Activated CD4-positive, alpha-beta memory T cell treated with anti-CD3 and anti-CD28 coated beads, Interleukin-2, amount 10 ng/mL, durations not matched to agents 7 days and 5 days (primary cell): ENCODE data around the gene EEPD1. TPM values are rescaled to one million over a fixed set of nuclear protein-coding genes. Genes with fewer than 3 reads are reported as not detected.
"Not testable (repeated sequence)": the region's sequence is repeated elsewhere in the genome, so short reads cannot be mapped to it uniquely, and the experiment has no call there.

Experiments
- CTCF ChIA-PET: fragments of 350-600 bp; sonication (Branson Sonifier 250); formaldehyde crosslinking; loops from one replicate; lab custom pipeline; 2021; ENCODE audit warnings: antibody characterized with exemption, inconsistent platforms; lab: Charles Lee
- POLR2A ChIA-PET: fragments of 350-600 bp; sonication (Branson Sonifier 250); formaldehyde crosslinking; loops from one replicate; lab custom pipeline; 2021; ENCODE audit warnings: antibody characterized with exemption; lab: Charles Lee
- DNase-seq: peaks from one replicate; pipeline ENCODE4 v3.0.0-alpha.2; 2020
- H3K27ac Mint-ChIP-seq: one replicate; pipeline ENCODE4 v1.8.0; 2021; ENCODE audit warnings: mild to moderate bottlenecking, mixed read lengths
- H3K27me3 Mint-ChIP-seq: one replicate; pipeline ENCODE4 v1.8.0; 2021; ENCODE audit warnings: mixed read lengths
- H3K36me3 Mint-ChIP-seq: one replicate; pipeline ENCODE4 v1.8.0; 2021; ENCODE audit warnings: low read depth, mixed read lengths
- H3K4me1 Mint-ChIP-seq: one replicate; pipeline ENCODE4 v1.8.0; 2021; ENCODE audit warnings: mixed read lengths
- H3K4me3 Mint-ChIP-seq: one replicate; pipeline ENCODE4 v1.8.0; 2021; ENCODE audit warnings: mild to moderate bottlenecking, mixed read lengths
- H3K9me3 Mint-ChIP-seq: one replicate; pipeline ENCODE4 v1.8.0; 2021; ENCODE audit warnings: mixed read lengths
- total RNA-seq, 2 experiments: library from RNA; stranded (reverse); gene quantifications; one replicate each; pipeline ENCODE4 v1.2.3, GENCODE V29; 2021

EEPD1 gene
- total RNA-seq: 1 to 10 TPM; 6.5 to 8.5 TPM

DNA sequence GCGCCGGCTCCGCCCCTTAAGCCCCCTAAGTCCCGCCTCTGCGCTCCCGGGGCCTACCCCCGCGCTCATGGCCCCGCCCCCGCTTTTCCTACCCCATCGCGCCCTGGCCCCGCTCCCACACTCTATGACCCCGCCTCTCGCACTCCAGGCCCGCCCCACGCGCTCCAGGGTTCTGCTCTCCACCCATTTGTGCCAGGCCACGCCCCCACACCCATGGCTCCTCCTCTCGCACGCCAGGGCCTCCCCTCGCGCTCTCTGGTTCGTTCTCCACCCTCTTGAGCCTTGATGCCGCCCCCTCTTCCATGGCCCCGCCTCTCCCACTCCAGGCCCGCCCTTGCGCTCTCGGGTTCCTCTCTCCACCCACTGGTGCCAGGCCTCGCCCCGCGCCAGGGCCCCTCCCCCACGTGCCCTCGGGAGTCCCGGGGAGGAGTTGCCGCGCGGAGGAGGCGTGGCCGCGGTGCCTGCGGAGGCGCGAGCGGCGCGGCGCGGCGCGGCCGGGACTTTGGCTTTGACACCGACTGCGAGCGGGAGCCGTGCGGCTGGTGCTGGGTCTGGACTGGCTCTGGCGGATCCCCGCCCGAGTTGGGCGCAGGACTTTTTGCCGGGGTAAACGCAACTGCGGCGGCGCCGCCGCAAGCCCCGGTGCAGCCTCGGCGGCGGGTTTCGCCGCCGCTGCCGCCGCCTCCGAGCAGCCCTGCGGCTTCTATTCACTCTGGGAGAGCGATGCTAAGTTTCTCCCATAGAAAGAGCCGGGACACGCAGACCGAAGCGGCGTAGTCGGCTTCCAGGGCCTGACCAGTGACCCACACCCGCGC, at the start of gene EEPD1:
Gene EEPD1, plus strand, starts transcription at position 499 of the 815 bp plus-strand sequence. CDS start 1,071 bp downstream, outside the sequence.
- peaks cover 4% of the 10 kb centered on the region for H3K9me3 Mint-ChIP-seq
- no peak within 1 kb of the TSS for H3K27ac Mint-ChIP-seq
- ChIA-PET CTCF (no interaction called here), POLR2A (no interaction called here)
- H3K4me3 Mint-ChIP-seq: peak within 1 kb of the TSS; percentile 72
- no peaks in the 10 kb centered on the region for H3K36me3 Mint-ChIP-seq
- peaks cover 2% of the 10 kb centered on the region for H3K27me3 Mint-ChIP-seq
- DNase-seq: peak; percentile 100
- peaks cover 15% of the 10 kb centered on the region for H3K4me1 Mint-ChIP-seq

DNA sequence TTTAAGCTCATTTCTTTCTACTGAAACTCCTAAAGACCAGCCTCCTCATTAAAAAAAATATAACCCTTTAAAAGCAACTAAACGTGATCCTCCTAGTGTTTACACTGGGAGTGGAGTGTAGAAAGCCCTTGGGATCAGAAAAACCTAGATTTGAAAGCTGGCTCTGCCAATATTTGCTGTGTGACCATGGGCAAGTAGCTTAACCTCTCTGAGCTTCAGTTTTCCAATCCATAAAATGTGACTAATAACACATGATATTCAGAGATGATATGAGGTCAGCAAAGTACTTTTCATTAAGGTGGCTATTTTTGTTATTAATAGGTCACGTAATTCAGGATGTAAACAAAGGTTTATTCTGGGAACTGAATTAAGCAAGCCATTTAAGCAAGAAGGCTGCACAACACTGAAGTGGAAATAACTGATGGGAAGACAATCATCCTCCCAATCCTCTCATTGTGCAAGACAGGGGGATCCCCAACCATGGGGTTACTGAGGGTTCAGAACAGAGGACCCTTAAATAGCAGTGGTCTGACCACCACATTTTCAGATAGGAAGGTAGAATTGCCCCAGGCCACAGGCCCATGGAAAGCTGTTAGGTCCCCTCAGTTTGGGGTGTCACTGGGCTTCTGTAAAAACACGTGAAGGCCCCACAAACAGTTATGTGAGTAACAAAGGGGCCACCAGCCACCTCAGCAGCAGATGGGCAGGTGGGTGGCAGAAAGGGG, 49.1 kb upstream of the EEPD1 start:
- Mint-ChIP-seq H3K36me3 (no peaks in the 10 kb centered on the region), H3K9me3 (no peaks in the 10 kb centered on the region), H3K27ac (no peak overlapping the region), H3K27me3 (peaks cover 7% of the 10 kb centered on the region), H3K4me1 (no peaks in the 10 kb centered on the region), H3K4me3 (no peak overlapping the region)
- POLR2A ChIA-PET: no interaction called here
- CTCF ChIA-PET: interaction anchor here (1.1 kb wide), 1 partner anchor 215 kb away, joined by 4 read pairs; no protein-coding TSS in a partner anchor
- DNase-seq: no peak

DNA sequence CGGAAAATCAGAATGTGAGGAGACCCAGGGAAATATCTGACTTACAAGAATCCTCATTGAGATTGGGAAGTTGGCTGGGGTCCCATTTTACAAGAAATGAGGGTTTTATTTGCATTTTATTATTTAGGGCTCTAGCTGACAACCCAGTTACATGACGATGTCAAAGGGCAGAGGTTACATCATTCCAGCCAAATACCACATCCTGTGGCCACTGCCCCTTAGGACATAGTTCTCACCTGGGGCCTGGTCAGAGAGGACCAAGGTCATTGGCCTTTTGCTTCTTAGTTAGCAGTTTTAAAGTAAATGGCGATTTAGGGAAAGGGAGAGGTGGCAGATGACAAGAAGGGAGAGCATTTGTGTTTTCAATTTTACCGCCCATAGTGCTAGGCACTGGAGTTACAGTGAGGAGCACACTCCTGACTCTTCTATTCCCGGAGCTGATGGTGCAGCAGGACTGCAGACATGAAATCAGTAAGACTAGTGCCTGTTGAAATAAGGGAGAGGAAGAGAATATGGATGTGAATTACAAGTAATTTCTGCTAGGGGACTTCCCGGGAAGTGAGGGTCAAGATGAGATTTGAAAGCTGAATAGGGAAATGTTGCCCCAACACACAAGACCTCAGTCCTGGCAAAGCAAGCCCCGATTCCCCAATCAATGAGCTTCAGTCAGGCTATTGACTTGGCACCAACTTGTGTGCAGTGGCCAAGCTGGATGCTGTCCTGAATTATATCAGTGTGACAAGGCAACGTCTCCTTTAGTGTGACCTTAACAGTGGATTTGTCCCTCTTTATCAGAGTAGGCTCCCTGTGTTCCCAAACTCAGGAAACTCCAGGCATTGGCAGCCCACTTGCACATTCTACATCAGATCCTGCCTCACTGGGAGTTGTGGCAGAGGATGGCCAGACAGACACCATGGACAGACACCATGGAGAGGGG, 45.8 kb upstream of the EEPD1 start:
- DNase-seq, H3K27ac Mint-ChIP-seq, H3K36me3 Mint-ChIP-seq, H3K4me3 Mint-ChIP-seq, H3K27me3 Mint-ChIP-seq, POLR2A ChIA-PET, CTCF ChIA-PET, H3K9me3 Mint-ChIP-seq, H3K4me1 Mint-ChIP-seq: not testable (repeated sequence)

DNA sequence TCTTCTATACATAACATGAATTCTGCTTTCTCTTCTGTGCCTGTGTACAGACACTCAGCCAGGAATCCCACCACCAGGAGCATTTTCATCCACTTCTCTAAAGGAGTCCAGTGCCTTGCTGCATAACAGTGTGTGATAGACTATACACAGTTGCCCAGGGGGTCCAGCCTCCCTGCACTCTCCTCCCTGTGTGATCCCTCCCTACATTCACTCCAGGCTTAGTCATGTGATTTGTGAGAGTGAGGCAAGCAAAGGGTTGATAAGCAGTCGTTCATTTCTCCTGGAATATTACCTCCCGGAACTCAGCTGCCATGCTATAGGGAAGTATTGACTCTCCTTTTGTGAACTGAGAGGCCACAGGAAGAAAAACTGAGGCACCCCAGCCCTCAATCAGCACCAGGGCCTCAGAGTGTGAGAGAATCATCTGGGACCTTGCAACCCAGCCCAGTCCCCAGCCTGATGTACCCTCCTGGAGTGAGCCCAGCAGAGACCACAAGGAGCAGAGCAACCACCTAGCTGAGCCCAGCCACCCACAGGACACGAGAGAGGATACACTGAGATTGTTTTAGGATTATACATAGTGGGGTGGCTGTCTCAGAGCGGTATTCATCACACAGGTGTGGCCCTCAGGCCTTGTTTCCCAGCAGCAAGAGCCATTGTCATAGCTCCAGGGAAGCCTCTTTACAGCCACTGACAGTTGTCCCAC, 45.0 kb upstream of the EEPD1 start:
- Mint-ChIP-seq H3K27ac (no peak overlapping the region), H3K27me3 (peaks cover 14% of the 10 kb centered on the region), H3K9me3 (no peaks in the 10 kb centered on the region), H3K4me1 (no peaks in the 10 kb centered on the region), H3K36me3 (no peaks in the 10 kb centered on the region), H3K4me3 (no peak overlapping the region)
- no peak for DNase-seq
- ChIA-PET CTCF (no interaction called here), POLR2A (no interaction called here)

DNA sequence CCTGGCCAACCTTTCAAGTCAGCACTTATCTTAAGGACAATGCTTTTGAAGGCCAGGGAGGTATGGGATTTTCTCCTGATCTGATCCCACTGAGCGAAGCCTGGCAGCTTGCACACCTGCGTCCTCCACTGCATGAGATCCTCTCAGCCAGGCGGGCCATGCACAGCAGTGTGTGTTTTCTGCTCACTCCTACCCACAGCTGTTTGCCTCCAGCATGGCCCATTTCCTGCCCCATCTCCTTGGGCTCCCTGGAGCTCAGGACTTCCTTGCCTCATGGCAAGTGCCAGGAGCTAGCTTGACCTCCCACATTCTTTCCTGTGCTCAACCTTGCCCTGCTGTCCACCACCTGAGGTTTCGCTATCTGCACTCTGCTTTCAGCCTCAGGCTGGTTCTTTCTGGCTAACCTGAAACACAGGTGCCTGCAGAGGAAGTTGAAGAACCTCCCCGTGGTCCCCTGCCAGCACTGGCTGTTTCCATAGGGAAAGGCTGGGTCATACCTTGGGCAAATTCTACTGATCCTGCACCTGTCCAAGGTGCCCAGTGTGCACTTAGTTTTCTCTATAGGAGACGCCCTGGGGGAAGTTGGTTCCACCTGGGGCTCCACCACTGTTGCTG, 43.9 kb upstream of the EEPD1 start:
- Mint-ChIP-seq H3K9me3 (no peaks in the 10 kb centered on the region), H3K4me3 (no peak overlapping the region), H3K4me1 (no peaks in the 10 kb centered on the region), H3K27ac (no peak overlapping the region), H3K27me3 (peaks cover 18% of the 10 kb centered on the region), H3K36me3 (no peaks in the 10 kb centered on the region)
- ChIA-PET CTCF (no interaction called here), POLR2A (no interaction called here)
- no peak for DNase-seq

DNA sequence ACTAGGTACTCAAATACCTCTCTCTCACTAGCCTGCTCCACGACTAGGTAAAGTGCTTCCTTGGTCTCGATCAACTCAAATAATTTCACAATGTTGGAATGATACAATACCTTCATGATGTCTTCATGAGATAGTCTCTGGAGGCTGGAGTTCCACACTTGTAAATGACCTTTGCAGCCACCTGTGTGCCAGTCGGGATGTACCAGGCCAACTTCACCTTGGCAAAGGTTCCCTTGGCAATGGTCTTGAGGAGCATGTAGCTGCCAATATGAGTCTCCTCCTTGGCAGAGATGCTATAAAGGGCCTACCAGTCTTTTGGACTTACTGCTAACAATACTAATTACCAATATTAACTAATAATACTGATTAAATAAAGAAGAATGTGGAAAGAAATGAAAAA, 42.5 kb upstream of the EEPD1 start:
- CTCF ChIA-PET: no interaction called here
- H3K27me3 Mint-ChIP-seq: peaks cover 22% of the 10 kb centered on the region
- no peaks in the 10 kb centered on the region for H3K36me3 Mint-ChIP-seq
- H3K4me1 Mint-ChIP-seq: peaks cover 8% of the 10 kb centered on the region
- no peak overlapping the region for H3K4me3 Mint-ChIP-seq
- no peak for DNase-seq
- POLR2A ChIA-PET: no interaction called here
- no peak overlapping the region for H3K27ac Mint-ChIP-seq
- H3K9me3 Mint-ChIP-seq: no peaks in the 10 kb centered on the region

DNA sequence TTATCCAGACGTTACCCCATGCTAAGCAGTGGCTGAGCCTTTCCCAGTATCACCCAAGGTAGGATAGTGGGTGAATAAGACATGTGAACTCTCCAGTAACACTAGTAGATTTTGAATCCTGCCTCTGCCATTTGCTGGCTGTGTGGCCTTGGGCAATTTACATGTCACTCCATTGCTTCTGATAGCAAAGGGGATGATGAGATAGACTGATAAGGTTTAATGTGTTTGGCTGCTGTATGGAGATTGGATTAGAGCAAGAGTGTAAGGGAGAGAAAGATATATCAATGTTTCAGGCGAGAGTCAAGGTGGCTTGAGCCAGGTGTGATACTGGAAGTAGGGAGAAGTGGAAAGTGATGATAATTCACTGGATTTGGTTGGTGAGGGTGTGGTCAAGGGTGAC, 40.1 kb upstream of the EEPD1 start:
- no peak for DNase-seq
- Mint-ChIP-seq H3K36me3 (no peaks in the 10 kb centered on the region), H3K27me3 (peaks cover 29% of the 10 kb centered on the region), H3K4me1 (peaks cover 29% of the 10 kb centered on the region), H3K27ac (no peak overlapping the region), H3K9me3 (no peaks in the 10 kb centered on the region), H3K4me3 (no peak overlapping the region)
- CTCF ChIA-PET: no interaction called here
- POLR2A ChIA-PET: no interaction called here

DNA sequence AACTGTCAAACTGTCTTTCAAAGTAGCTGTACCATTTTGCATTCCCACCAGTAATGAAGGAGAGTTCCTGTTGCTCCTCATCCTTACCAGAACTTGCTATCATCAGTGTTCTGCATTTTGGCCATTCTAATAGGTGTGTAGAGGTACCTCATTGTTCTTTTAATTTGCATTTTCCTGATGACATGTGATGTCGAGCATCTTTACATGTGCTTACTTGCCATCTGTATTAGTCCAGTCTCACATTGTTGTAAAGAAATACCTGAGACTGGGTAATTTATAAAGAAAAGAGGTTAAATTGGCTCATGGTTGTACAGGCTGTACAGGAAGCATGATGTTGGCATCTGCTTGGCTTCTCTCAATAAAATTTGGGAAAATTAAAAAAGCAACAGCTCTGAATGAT, 38.7 kb upstream of the EEPD1 start:
- peaks cover 32% of the 10 kb centered on the region for H3K4me1 Mint-ChIP-seq
- peaks cover 30% of the 10 kb centered on the region for H3K27me3 Mint-ChIP-seq
- no peak overlapping the region for H3K4me3 Mint-ChIP-seq
- ChIA-PET CTCF (no interaction called here), POLR2A (interaction anchor here (2.6 kb wide), 1 partner anchor 172 kb away, joined by 15 read pairs; no protein-coding TSS in a partner anchor)
- H3K27ac Mint-ChIP-seq: no peak overlapping the region
- no peaks in the 10 kb centered on the region for H3K9me3 Mint-ChIP-seq
- no peaks in the 10 kb centered on the region for H3K36me3 Mint-ChIP-seq
- no peak for DNase-seq

DNA sequence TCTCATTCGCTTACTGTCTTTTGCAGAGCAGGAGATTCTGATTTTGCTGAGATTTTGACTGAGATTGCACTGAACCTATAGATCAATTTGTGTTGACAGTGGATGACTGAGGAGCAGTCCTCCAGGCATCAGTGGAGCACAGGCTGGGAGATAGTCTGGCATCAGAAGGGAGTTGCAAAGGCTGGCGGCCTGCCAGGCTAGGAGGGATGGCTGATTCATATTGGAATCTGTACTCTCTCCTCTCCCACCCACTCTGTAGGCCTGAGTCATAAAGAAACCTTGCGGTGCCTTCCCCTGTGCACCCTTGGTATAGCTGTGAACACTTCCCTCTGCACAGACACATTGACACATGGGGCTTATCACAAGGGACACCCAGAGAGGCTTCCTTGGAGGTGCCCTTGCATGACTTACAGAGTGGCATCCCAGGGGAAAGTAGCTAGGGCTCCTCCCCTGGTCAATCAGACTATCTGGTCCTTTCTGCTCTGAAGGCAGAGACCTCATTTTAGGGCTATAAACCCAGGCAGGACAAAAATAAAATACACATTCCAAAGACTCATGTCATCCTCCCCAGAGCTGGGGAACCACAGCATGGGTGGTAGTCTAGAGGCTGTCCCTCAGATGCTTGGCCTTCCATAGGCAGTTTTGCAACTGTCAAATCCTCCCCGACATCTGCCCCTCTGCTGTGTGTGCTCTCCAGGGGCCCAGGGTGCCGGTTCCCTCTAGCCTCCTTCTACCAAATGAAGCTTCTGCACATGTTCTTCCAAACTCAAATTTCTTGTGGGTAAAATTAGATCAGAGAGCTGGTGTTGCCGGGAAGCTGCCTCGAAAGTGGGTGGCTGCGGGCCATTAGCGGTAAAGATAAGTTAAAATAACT, 37.4 kb upstream of the EEPD1 start:
- no peaks in the 10 kb centered on the region for H3K9me3 Mint-ChIP-seq
- ChIA-PET POLR2A (interaction anchor here (0.6 to 2.6 kb wide), 3 partner anchors 10 to 276 kb away, joined by 4 to 15 read pairs (median 4); no protein-coding TSS in a partner anchor), CTCF (interaction anchor here (0.5 to 1.4 kb wide), 4 partner anchors 92 to 203 kb away, joined by 3 to 5 read pairs (median 4); no protein-coding TSS in a partner anchor)
- H3K4me3 Mint-ChIP-seq: no peak overlapping the region
- H3K27ac Mint-ChIP-seq: peak overlapping the region; percentile 52
- peaks cover 32% of the 10 kb centered on the region for H3K4me1 Mint-ChIP-seq
- peak; percentile 80 for DNase-seq
- no peaks in the 10 kb centered on the region for H3K36me3 Mint-ChIP-seq
- peaks cover 30% of the 10 kb centered on the region for H3K27me3 Mint-ChIP-seq

DNA sequence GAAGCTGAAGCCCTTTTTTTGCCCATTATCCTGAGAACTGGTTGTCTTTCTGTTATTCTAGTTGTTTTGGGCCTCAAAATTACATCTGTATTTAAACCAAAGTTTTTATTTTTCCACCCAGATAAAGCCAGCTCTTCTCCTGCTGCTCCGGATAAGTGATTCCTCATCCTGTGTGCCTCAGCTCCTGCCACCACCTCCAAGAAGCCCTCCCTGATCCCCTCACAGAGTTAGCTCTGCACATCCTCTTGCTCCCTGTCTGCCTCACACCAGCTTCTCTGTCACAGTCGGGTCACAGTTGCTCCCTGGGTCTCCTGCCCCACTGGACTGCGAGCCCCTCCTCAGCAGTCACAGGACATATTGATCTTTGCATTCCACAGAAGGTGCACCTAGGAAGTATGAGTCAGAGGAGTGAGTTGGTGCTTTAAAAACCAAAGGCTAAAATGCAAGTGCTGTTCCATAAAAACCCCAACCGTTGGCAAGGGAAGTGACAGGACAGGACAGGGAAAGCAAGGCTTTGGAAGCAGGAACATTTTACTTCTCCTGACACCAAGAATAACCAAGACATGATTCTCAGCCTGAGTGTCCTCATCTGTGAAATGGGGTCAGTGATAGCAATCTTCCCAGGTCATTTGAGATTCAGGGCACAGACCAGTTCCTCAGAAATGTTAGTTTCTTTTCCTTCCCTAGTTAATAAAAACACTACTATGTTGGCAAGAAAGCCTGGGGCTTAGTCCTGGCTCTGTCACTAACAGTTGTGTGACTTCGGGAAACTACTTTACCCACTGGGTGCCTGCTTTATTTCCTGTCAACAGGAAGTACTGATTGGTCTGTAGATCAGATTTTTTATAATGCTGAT, 36.5 kb upstream of the EEPD1 start:
- no peak overlapping the region for H3K4me3 Mint-ChIP-seq

More for the DNA sequence above, 36.5 kb upstream of the EEPD1 start:
- H3K9me3 Mint-ChIP-seq: peaks cover 5% of the 10 kb centered on the region
- H3K27me3 Mint-ChIP-seq: peaks cover 36% of the 10 kb centered on the region
- ChIA-PET CTCF (interaction anchor here (0.5 to 1.4 kb wide), 5 partner anchors 11 to 202 kb away, joined by 3 to 5 read pairs (median 4); no protein-coding TSS in a partner anchor), POLR2A (interaction anchor here (0.6 to 2.6 kb wide), 4 partner anchors 11 to 275 kb away, joined by 3 to 15 read pairs (median 4); no protein-coding TSS in a partner anchor)
- peak overlapping the region; percentile 31 for H3K27ac Mint-ChIP-seq
- peaks cover 32% of the 10 kb centered on the region for H3K4me1 Mint-ChIP-seq
- DNase-seq: no peak
- H3K36me3 Mint-ChIP-seq: no peaks in the 10 kb centered on the region
